Astrocyte of the cerebellum (primary cell): ENCODE measurements around the gene MRPS16.
A peak's percentile ranks its signal among the peaks of the same experiment; 100 is the strongest.

Source experiments
- DNase-seq: peaks from one replicate; pipeline ENCODE4 v3.0.0-alpha.2; 2011; ENCODE audit warnings: low read depth
- H3K4me3 ChIP-seq: 2 replicates; pipeline ENCODE4 v1.5.1; 2011; ENCODE audit warnings: mild to moderate bottlenecking, low read depth, low read length, moderate library complexity
- CTCF ChIP-seq: IDR thresholded peaks from 2 replicates; pipeline ENCODE4 v1.5.1; 2012; ENCODE audit warnings: low read length, low read depth, moderate library complexity, mild to moderate bottlenecking; ENCODE audit errors: missing control alignments
- in situ Hi-C: cut with HindIII; loops from 2 replicates; pipeline ENCODE4 v1.10.0; 2017; ENCODE audit warnings: low sequenced_read_pairs

Gene MRPS16

GRCh38 chr10:73244866-73245477 lies 7.5 kb downstream of the MRPS16 start:
- no peak for TF ChIP-seq CTCF
- in situ Hi-C loops = no loop called here
- peak overlapping the region; percentile 85 for H3K4me3 ChIP-seq
- no peak for DNase-seq

- TF ChIP-seq CTCF = no peak
Measured at GRCh38 chr10:73239908-73240307, 12.5 kb downstream of the MRPS16 start.

GRCh38 chr10:73238990-73239566 lies 13.4 kb downstream of the MRPS16 start:
- no peak overlapping the region for H3K4me3 ChIP-seq
- in situ Hi-C loops = no loop called here
- no peak for DNase-seq
- no peak for TF ChIP-seq CTCF

More at GRCh38 chr10:73239908-73240307, 12.5 kb downstream of the MRPS16 start:
- no peak overlapping the region for H3K4me3 ChIP-seq
- in situ Hi-C loops = no loop called here
- DNase-seq = no peak

GRCh38 chr10:73234695-73235094 lies 17.7 kb downstream of the MRPS16 start:
- DNase-seq = no peak
- no peak overlapping the region for H3K4me3 ChIP-seq
- TF ChIP-seq CTCF = no peak
- in situ Hi-C loops = no loop called here

- no peak for DNase-seq
Measured at GRCh38 chr10:73233883-73234282, 18.6 kb downstream of the MRPS16 start.

GRCh38 chr10:73232887-73233286 lies 19.6 kb downstream of the MRPS16 start:
- no peak overlapping the region for H3K4me3 ChIP-seq
- TF ChIP-seq CTCF = no peak
- DNase-seq = no peak
- in situ Hi-C loops = no loop called here

More at GRCh38 chr10:73233883-73234282, 18.6 kb downstream of the MRPS16 start:
- in situ Hi-C loops = no loop called here
- no peak for TF ChIP-seq CTCF
- H3K4me3 ChIP-seq = no peak overlapping the region
